ENCODE measurements around the gene SPACA4.

SPACA4 gene

GRCh38 chr19:48648134-48648533 lies 41.6 kb downstream of the SPACA4 start:
- H3K36me3 ChIP-seq (ENCODE audit: control insufficient read depth in 1 of 2, insufficient read depth in 2 of 2, low read length in 2 of 2) = no peaks in the 10 kb centered on the region
- no peak overlapping the region for H3K9ac ChIP-seq (ENCODE audit: low read depth in 1 of 2, low read length in 2 of 2)
- H3K27ac ChIP-seq (ENCODE audit: low read depth, low read length) = no peak overlapping the region
- no peak overlapping the region for H3K4me3 ChIP-seq (ENCODE audit: low read depth in 1 of 2, low read length in 2 of 2)
- H3K27me3 ChIP-seq (ENCODE audit: control insufficient read depth in 1 of 2, insufficient read depth in 2 of 2, low read length in 2 of 2) = no peaks in the 10 kb centered on the region
- no peaks in the 10 kb centered on the region for H3K9me3 ChIP-seq (ENCODE audit: control insufficient read depth in 1 of 2, low read length in 2 of 2)
- peaks cover 17 to 18% of the 10 kb centered on the region in 2 donors for H3K4me1 ChIP-seq (ENCODE audit: control insufficient read depth in 1 of 2, insufficient read depth in 2 of 2, low read length in 2 of 2)

- no peaks in the 10 kb centered on the region for H3K9me3 ChIP-seq (ENCODE audit: control insufficient read depth in 1 of 2, low read length in 2 of 2)
- H3K4me3 ChIP-seq (ENCODE audit: low read depth in 1 of 2, low read length in 2 of 2) = no peak overlapping the region
- no peak overlapping the region for H3K9ac ChIP-seq (ENCODE audit: low read depth in 1 of 2, low read length in 2 of 2)
- H3K36me3 ChIP-seq (ENCODE audit: control insufficient read depth in 1 of 2, insufficient read depth in 2 of 2, low read length in 2 of 2) = no peaks in the 10 kb centered on the region
- no peaks in the 10 kb centered on the region for H3K27me3 ChIP-seq (ENCODE audit: control insufficient read depth in 1 of 2, insufficient read depth in 2 of 2, low read length in 2 of 2)
- peaks cover under 1% of the 10 kb centered on the region in 2 donors for H3K4me1 ChIP-seq (ENCODE audit: control insufficient read depth in 1 of 2, insufficient read depth in 2 of 2, low read length in 2 of 2)
- H3K27ac ChIP-seq (ENCODE audit: low read depth, low read length) = no peak overlapping the region
Measured at GRCh38 chr19:48650974-48651682, 44.6 kb downstream of the SPACA4 start.

GRCh38 chr19:48651683-48652048 lies 45.1 kb downstream of the SPACA4 start:
- no peaks in the 10 kb centered on the region for H3K27me3 ChIP-seq (ENCODE audit: control insufficient read depth in 1 of 2, insufficient read depth in 2 of 2, low read length in 2 of 2)
- H3K36me3 ChIP-seq (ENCODE audit: control insufficient read depth in 1 of 2, insufficient read depth in 2 of 2, low read length in 2 of 2) = no peaks in the 10 kb centered on the region
- H3K4me3 ChIP-seq (ENCODE audit: low read depth in 1 of 2, low read length in 2 of 2) = no peak overlapping the region
- no peaks in the 10 kb centered on the region for H3K4me1 ChIP-seq (ENCODE audit: control insufficient read depth in 1 of 2, insufficient read depth in 2 of 2, low read length in 2 of 2)
- H3K27ac ChIP-seq (ENCODE audit: low read depth, low read length) = no peak overlapping the region
- no peaks in the 10 kb centered on the region for H3K9me3 ChIP-seq (ENCODE audit: control insufficient read depth in 1 of 2, low read length in 2 of 2)
- H3K9ac ChIP-seq (ENCODE audit: low read depth in 1 of 2, low read length in 2 of 2) = no peak overlapping the region

GRCh38 chr19:48654299-48655059 lies 47.9 kb downstream of the SPACA4 start:
- Histone ChIP-seq H3K27me3 (ENCODE audit: control insufficient read depth in 1 of 2, insufficient read depth in 2 of 2, low read length in 2 of 2) (no peaks in the 10 kb centered on the region), H3K4me3 (ENCODE audit: low read depth in 1 of 2, low read length in 2 of 2) (no peak overlapping the region), H3K27ac (ENCODE audit: low read depth, low read length) (no peak overlapping the region), H3K9ac (ENCODE audit: low read depth in 1 of 2, low read length in 2 of 2) (no peak overlapping the region), H3K4me1 (ENCODE audit: control insufficient read depth in 1 of 2, insufficient read depth in 2 of 2, low read length in 2 of 2) (no peaks in the 10 kb centered on the region), H3K9me3 (ENCODE audit: control insufficient read depth in 1 of 2, low read length in 2 of 2) (no peaks in the 10 kb centered on the region), H3K36me3 (ENCODE audit: control insufficient read depth in 1 of 2, insufficient read depth in 2 of 2, low read length in 2 of 2) (no peaks in the 10 kb centered on the region)

GRCh38 chr19:48656840-48657474 lies 50.4 kb downstream of the SPACA4 start:
- H3K27me3 ChIP-seq (ENCODE audit: control insufficient read depth in 1 of 2, insufficient read depth in 2 of 2, low read length in 2 of 2) = no peaks in the 10 kb centered on the region
- H3K36me3 ChIP-seq (ENCODE audit: control insufficient read depth in 1 of 2, insufficient read depth in 2 of 2, low read length in 2 of 2) = no peaks in the 10 kb centered on the region
- no peak overlapping the region for H3K9ac ChIP-seq (ENCODE audit: low read depth in 1 of 2, low read length in 2 of 2)
- H3K9me3 ChIP-seq (ENCODE audit: control insufficient read depth in 1 of 2, low read length in 2 of 2) = no peaks in the 10 kb centered on the region
- peaks cover 3 to 9% of the 10 kb centered on the region in 2 donors for H3K4me1 ChIP-seq (ENCODE audit: control insufficient read depth in 1 of 2, insufficient read depth in 2 of 2, low read length in 2 of 2)
- H3K4me3 ChIP-seq (ENCODE audit: low read depth in 1 of 2, low read length in 2 of 2) = no peak overlapping the region
- H3K27ac ChIP-seq (ENCODE audit: low read depth, low read length) = no peak overlapping the region

Measured in duodenal mucosa (tissue), 2 donors.